CD4-positive, alpha-beta T cell (primary cell): Measurements from ENCODE around the gene KIF21A. TPM values are rescaled to one million over a fixed set of nuclear protein-coding genes. Genes with fewer than 3 reads are reported as not detected.

Experiments used
- ATAC-seq: fragments of 200-7000 bp; cut with Tn5 transposase; one replicate; pipeline ENCODE4 v1.10.0; 2022; ENCODE audit warnings: mild to moderate bottlenecking; ENCODE audit not compliant: poor library complexity
- CTCF ChIA-PET: fragments of 350-600 bp; sonication (Branson Sonifier 250); formaldehyde crosslinking; loops from one replicate; lab custom pipeline; 2021; ENCODE audit warnings: antibody characterized with exemption, inconsistent platforms; lab: Charles Lee
- POLR2A ChIA-PET: fragments of 350-600 bp; sonication (Branson Sonifier 250); formaldehyde crosslinking; loops from one replicate; lab custom pipeline; 2021; ENCODE audit warnings: antibody characterized with exemption, inconsistent platforms; lab: Charles Lee
- DNase-seq, 14 experiments: peaks; one replicate each; pipeline ENCODE4 v3.0.0-alpha.2; 2013 to 2020; ENCODE audit warnings: mixed read lengths in 2 of 14
- H3K27ac ChIP-seq, 2 donors: one replicate each; pipeline versions ENCODE4 v1.5.1 to v1.7.0; 2013; ENCODE audit warnings: low read length in 2 of 2, low read depth in 1 of 2, mild to moderate bottlenecking in 1 of 2
- H3K27me3 ChIP-seq, 2 experiments: 1 replicate in 1 of 2; 2 replicates in 1 of 2; pipeline versions ENCODE4 v1.6.1 to v1.7.0; 2013; ENCODE audit warnings: low read length in 2 of 2, control low read depth in 1 of 2, mild to moderate bottlenecking in 1 of 2, moderate library complexity in 1 of 2; ENCODE audit not compliant: insufficient read depth in 2 of 2, control insufficient read depth in 1 of 2
- H3K36me3 ChIP-seq: one replicate; pipeline ENCODE4 v1.6.1; 2013; ENCODE audit warnings: low read length, control low read depth; ENCODE audit not compliant: insufficient read depth
- H3K4me1 ChIP-seq: one replicate; pipeline ENCODE4 v1.6.1; 2013; ENCODE audit warnings: low read length, control low read depth; ENCODE audit not compliant: insufficient read depth
- H3K4me3 ChIP-seq: one replicate; pipeline ENCODE4 v1.5.1; 2013; ENCODE audit warnings: mild to moderate bottlenecking, low read length, moderate library complexity
- H3K9me3 ChIP-seq, 2 experiments: 1 replicate in 1 of 2; 2 replicates in 1 of 2; pipeline versions ENCODE4 v1.6.1 to v1.7.0; 2013; ENCODE audit warnings: low read length in 2 of 2, mild to moderate bottlenecking in 2 of 2, control low read depth in 1 of 2, moderate library complexity in 1 of 2; ENCODE audit not compliant: control insufficient read depth in 1 of 2, insufficient read depth in 1 of 2
- H3K27ac Mint-ChIP-seq: one replicate; pipeline ENCODE4 v1.8.0; 2020; ENCODE audit warnings: mixed read lengths
- H3K27me3 Mint-ChIP-seq: one replicate; pipeline ENCODE4 v1.8.0; 2021; ENCODE audit warnings: mixed read lengths
- H3K36me3 Mint-ChIP-seq: one replicate; pipeline ENCODE4 v1.8.0; 2021; ENCODE audit warnings: low read depth, mixed read lengths
- H3K4me1 Mint-ChIP-seq: one replicate; pipeline ENCODE4 v1.8.0; 2021; ENCODE audit warnings: low read depth, mixed read lengths
- H3K4me3 Mint-ChIP-seq: one replicate; pipeline ENCODE4 v1.8.0; 2020; ENCODE audit warnings: mild to moderate bottlenecking, mixed read lengths
- H3K9me3 Mint-ChIP-seq: one replicate; pipeline ENCODE4 v1.8.0; 2020; ENCODE audit warnings: mixed read lengths
- intact Hi-C, 2 experiments: fragments of 100-400 bp; cut with DNase I in 1 of 2; cut with micrococcal nuclease in 1 of 2; formaldehyde crosslinking; loops; one replicate each; pipeline versions ENCODE4 v1.15.1 to v1.9.0; 2023 to 2025; cut with DNase I, micrococcal nuclease
- total RNA-seq, 174 experiments: library from RNA in 2 of 174; stranded (reverse) in 2 of 174; gene quantifications; one replicate each; pipeline ENCODE4 v1.2.3 and lab custom pipeline; 2021 to 2026
- TF ChIP-seq, protein P1 (sequence below): fragments of 200-600 bp; IDR thresholded peaks from one replicate; pipeline ENCODE4 v1.8.0; 2022; ENCODE audit warnings: antibody characterized with exemption, mild to moderate bottlenecking

Gene KIF21A
- total RNA-seq, 2 experiments from 2014 or later = 3.2 to 3.4 TPM

DNA sequence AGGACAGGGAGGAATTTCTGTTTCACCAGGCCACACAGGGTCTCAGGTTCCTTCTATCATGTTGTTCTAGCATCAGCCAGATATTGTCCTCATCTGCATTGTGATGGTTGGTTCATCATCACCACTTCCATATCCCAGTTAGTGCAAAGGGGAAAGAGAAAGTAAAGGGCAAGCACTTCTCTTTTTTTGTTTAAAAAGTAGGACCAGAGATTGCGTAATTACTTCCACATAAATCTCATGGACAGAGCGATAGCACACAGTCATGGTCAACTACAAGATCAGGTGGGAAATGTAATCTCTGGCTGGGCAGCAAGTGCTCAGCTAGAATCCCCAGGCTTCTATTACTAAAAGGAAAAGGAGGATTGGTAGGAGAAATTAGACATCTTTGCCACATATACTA is 155.1 kb downstream of the KIF21A start:
- TF ChIP-seq, protein P1, sequence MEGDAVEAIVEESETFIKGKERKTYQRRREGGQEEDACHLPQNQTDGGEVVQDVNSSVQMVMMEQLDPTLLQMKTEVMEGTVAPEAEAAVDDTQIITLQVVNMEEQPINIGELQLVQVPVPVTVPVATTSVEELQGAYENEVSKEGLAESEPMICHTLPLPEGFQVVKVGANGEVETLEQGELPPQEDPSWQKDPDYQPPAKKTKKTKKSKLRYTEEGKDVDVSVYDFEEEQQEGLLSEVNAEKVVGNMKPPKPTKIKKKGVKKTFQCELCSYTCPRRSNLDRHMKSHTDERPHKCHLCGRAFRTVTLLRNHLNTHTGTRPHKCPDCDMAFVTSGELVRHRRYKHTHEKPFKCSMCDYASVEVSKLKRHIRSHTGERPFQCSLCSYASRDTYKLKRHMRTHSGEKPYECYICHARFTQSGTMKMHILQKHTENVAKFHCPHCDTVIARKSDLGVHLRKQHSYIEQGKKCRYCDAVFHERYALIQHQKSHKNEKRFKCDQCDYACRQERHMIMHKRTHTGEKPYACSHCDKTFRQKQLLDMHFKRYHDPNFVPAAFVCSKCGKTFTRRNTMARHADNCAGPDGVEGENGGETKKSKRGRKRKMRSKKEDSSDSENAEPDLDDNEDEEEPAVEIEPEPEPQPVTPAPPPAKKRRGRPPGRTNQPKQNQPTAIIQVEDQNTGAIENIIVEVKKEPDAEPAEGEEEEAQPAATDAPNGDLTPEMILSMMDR = no peak
- POLR2A ChIA-PET = no interaction called here
- Mint-ChIP-seq H3K4me3 (no peak overlapping the region), H3K9me3 (no peaks in the 10 kb centered on the region), H3K4me1 (no peaks in the 10 kb centered on the region), H3K27me3 (peaks cover 9% of the 10 kb centered on the region), H3K27ac (no peak overlapping the region), H3K36me3 (no peaks in the 10 kb centered on the region)
- H3K36me3 ChIP-seq = no peaks in the 10 kb centered on the region
- no peak for DNase-seq
- CTCF ChIA-PET = no interaction called here
- H3K9me3 ChIP-seq = no peaks in the 10 kb centered on the region
- no peak for ATAC-seq
- no peaks in the 10 kb centered on the region for H3K27me3 ChIP-seq
- no peaks in the 10 kb centered on the region for H3K4me1 ChIP-seq
- no peak overlapping the region for H3K27ac ChIP-seq
- H3K4me3 ChIP-seq = no peak overlapping the region
- intact Hi-C loops = no loop called here

DNA sequence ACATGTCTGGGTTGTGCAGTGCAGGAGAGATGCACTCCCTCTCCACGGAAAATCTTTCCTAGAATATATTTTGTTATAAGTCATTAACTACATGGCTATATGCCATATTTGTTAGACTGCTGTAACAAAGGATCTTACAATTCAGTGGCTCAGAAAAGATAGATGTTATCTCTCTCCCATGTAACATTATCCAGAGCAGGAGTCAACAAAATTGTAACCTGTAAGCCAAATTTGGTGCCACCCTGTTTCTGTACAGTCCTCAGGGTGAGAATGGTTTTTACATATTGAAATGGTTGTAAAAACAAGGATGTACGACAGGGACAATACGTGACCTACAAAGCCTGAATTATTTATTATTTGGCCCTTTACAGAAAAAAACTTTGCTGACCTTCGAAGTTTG is 155.5 kb downstream of the KIF21A start:
- Histone ChIP-seq H3K27me3 (no peaks in the 10 kb centered on the region), H3K4me1 (no peaks in the 10 kb centered on the region), H3K9me3 (no peaks in the 10 kb centered on the region), H3K27ac (no peak overlapping the region), H3K36me3 (no peaks in the 10 kb centered on the region), H3K4me3 (no peak overlapping the region)
- Mint-ChIP-seq H3K36me3 (no peaks in the 10 kb centered on the region), H3K9me3 (no peaks in the 10 kb centered on the region), H3K27me3 (peaks cover 9% of the 10 kb centered on the region), H3K27ac (no peak overlapping the region), H3K4me3 (no peak overlapping the region), H3K4me1 (no peaks in the 10 kb centered on the region)
- DNase-seq (no peak), ATAC-seq (no peak)
- POLR2A ChIA-PET = no interaction called here
- CTCF ChIA-PET = no interaction called here
- intact Hi-C loops = no loop called here
- TF ChIP-seq, protein P1 = no peak

GRCh38 chr12:39278426-39278825 is 164.5 kb downstream of the KIF21A start:
- Mint-ChIP-seq H3K9me3 (no peaks in the 10 kb centered on the region), H3K4me1 (no peaks in the 10 kb centered on the region), H3K4me3 (no peak overlapping the region), H3K27me3 (peaks cover 13% of the 10 kb centered on the region), H3K27ac (no peak overlapping the region), H3K36me3 (no peaks in the 10 kb centered on the region)
- Histone ChIP-seq H3K27ac (no peak overlapping the region), H3K4me1 (no peaks in the 10 kb centered on the region), H3K9me3 (no peaks in the 10 kb centered on the region), H3K4me3 (no peak overlapping the region), H3K36me3 (no peaks in the 10 kb centered on the region), H3K27me3 (peaks cover 0 to 14% of the 10 kb centered on the region in 2 experiments)
- ChIA-PET POLR2A (no interaction called here), CTCF (no interaction called here)
- ATAC-seq (no peak), DNase-seq (no peak)
- TF ChIP-seq, protein P1 = no peak
- intact Hi-C loops = no loop called here
